Peyer's patch (tissue), 4 donors: ENCODE measurements around the gene ARHGEF3.

Experiments used
- POLR2A ChIP-seq, 2 donors: fragments of 450-650 bp; IDR thresholded peaks; one replicate each; pipeline ENCODE4 v1.5.1; 2017; ENCODE audit warnings: antibody characterized with exemption in 2 of 2, mild to moderate bottlenecking in 2 of 2, moderate library complexity in 2 of 2
- TF ChIP-seq, protein P1 (sequence below), 6 experiments: fragments of 450-650 bp in 4 of 6; fragments of 200-600 bp in 2 of 6; sonication (generic) in 1 of 6; IDR thresholded peaks; one replicate each; pipeline ENCODE4 v1.5.1; 2017 to 2019; ENCODE audit warnings: antibody characterized with exemption in 6 of 6, mild to moderate bottlenecking in 3 of 6, moderate library complexity in 1 of 6

DNA sequence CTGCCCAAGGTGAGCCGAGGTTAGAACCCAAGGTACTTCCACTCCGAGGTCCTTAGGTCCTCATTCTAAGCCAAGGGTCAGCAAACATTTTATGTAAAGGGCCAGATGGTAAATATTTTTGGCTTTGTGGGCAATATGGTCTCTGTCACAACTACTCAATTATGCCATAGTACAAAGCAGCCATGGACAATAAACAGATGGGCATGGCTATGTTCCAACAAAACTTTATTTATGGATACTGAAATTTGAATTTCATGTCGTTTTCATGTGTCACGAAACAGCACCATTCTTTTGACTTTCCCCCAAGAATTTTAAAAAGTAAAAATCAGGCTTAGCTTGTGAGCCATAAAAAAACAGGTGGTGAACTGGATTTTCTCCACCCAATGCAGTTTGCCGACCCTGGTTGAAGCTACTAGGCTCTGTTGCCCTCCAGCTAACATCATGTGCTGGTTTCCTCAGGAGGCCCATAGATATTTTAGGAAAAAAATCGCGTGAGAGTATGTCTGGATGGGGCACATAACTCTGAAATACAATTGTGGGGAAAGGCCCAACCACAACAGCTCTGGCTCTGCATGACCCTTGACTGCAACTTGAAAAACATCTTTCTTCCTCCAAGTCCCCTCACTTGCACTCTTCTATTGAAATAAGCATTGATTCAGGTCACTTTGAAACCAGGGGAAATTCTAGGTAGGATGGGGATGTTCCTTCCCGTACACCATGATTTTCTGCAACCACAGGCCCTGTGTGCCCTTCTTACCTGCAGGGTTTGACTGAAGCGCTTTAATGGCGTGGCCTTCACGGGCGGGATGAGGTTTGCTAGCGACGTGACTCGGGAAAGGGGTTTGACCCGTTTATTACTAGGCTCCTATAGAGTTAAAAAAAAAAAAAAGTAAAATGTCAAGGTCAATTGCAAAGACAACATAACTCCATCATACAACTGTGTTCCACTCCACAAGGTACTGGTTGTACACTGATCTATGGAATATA is 28.5 kb downstream of the ARHGEF3 start:
- TF ChIP-seq, protein P1, sequence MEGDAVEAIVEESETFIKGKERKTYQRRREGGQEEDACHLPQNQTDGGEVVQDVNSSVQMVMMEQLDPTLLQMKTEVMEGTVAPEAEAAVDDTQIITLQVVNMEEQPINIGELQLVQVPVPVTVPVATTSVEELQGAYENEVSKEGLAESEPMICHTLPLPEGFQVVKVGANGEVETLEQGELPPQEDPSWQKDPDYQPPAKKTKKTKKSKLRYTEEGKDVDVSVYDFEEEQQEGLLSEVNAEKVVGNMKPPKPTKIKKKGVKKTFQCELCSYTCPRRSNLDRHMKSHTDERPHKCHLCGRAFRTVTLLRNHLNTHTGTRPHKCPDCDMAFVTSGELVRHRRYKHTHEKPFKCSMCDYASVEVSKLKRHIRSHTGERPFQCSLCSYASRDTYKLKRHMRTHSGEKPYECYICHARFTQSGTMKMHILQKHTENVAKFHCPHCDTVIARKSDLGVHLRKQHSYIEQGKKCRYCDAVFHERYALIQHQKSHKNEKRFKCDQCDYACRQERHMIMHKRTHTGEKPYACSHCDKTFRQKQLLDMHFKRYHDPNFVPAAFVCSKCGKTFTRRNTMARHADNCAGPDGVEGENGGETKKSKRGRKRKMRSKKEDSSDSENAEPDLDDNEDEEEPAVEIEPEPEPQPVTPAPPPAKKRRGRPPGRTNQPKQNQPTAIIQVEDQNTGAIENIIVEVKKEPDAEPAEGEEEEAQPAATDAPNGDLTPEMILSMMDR (IDR thresholded peaks at IDR 0.05): no peak
- no peak for TF ChIP-seq POLR2A (IDR thresholded peaks at IDR 0.05)
